Fibroblast of skin of abdomen (primary cell): ENCODE data around the gene STK39.
"Not testable (repeated sequence)": the region's sequence is repeated elsewhere in the genome, so short reads cannot be mapped to it uniquely, and the experiment has no call there.

Experiments
- DNase-seq: peaks from one replicate; pipeline ENCODE4 v3.0.0-alpha.2; 2013

STK39 gene

DNA sequence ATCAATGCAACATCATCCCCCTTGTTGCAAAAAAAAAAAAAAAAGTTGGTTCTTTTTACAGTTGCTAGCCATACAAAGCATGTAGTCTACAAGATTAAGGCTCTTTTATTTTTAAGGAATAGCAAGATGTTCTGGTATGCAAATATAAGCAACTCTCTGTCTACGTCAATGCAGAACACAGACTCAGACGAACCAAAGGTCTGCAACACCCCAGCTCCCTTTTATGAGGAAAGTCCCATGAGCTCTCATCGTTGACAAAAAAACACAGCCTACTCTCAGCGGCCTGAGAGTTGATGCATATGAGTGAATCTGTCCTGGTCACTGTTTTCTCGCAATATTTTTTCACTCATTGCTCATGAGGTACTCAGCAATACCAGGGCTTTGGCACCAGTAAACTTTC is 112.9 kb downstream of the STK39 start:
- DNase-seq = no peak

- DNase-seq = no peak
Measured at GRCh38 chr2:168132389-168132788, 115.0 kb downstream of the STK39 start.

DNA sequence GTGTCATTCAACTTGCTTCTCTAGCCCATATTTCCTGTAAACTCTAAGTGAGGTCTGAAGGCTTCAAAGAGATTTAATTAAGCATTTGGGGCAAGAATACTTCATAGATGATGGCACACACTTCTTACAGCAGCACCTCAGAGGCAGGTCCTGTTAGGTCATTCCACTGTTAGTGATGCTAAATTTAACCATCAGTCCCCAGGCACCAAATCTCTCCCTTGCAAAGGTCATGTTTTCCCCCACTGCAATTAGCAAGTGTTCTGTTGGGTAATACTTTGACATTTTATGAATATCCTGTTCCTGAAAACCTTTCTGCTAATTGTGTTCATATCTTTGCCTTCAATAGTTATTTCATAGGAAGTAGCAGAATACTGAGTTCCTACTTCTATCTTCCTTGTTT is 117.0 kb downstream of the STK39 start:
- no peak for DNase-seq

GRCh38 chr2:168127371-168127770 is 120.0 kb downstream of the STK39 start:
- DNase-seq = no peak

DNA sequence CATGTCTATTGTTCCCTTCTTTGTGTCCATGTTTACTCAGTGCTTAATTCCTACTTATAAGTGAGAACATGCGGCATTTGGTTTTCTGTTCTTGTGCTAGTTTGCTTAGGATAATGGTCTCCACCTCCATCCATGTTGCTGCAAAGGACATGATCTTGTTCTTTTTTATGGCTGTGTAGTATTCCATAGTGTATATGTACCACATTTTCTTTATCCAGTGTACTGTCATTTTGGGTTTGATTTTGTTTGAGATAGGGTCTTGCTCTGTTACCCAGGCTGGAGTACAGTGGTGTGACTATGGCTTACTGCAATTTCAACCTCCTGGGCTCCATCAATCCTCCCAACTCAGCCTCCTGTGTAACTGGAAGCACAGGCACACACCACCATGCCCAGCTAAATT is 125.2 kb downstream of the STK39 start:
- DNase-seq = not testable (repeated sequence)

DNA sequence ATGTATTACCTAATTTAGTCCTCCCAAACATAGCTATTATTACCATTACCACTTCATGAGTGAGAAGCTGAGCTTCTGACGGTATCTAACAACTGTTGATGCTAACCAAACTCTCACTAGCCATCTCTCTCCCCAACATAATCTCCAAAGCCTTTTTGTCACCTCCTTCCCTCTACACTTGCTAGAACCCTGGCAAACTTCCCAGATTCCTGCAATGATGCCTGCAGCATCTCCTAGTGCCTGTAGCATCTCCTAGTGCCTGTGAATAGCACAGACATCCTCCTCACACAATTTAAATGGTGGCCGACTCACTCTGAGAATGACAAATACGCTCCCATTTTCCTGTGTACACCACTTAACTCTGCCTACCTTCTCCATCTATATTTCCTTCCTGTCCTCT is 126.7 kb downstream of the STK39 start:
- peak; percentile 13 for DNase-seq

DNA sequence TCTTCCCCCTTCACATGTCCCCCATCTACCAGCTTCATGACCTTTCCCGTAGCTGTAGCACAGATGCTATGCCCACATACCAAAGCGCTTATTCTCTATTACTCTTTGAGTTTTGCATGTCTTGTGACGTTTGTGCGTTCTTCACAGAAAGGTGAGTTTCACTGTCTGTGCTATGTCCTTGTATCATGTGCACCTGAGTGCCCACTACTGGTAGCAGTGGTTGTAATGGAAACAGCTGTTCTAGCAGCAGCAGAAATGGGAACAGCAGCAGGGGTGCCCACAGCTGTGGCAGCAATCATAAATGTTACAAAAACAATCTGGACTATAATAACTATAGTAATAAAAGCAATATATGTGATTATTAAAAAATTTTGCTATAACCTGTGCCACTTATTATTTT is 127.1 kb downstream of the STK39 start:
- DNase-seq = no peak

DNA sequence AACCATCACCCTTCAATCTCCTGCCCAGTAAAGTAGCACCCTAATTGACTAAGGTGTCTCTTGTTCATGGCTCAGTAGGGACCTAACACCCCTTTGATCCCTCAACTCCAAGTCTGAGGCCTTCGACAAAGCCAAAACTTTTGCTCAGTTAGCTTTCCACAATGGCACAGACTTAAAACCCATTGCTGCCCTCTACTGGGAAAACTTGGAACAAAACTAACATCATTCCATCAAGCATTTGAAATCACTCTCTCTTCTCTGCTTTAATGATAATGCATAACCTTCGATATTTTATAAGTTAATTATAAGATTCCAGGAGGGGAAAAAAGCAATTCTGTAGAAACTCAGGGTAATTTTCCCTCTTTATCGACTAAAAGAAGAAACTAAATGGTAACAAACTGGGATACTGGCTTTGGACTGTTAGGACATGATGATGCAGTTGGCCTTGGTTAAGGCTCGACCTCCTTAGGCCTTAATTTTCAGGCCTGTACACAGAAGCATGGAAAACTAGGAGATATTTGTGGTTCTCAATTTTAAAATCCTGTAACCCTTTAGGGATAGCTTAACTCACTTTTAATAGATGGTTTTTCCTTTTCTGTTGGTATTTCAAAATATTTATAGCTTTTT is 127.8 kb downstream of the STK39 start:
- DNase-seq = peak; percentile 52

- peak; percentile 66 for DNase-seq
Measured at GRCh38 chr2:168118733-168119514, 128.5 kb downstream of the STK39 start.

DNA sequence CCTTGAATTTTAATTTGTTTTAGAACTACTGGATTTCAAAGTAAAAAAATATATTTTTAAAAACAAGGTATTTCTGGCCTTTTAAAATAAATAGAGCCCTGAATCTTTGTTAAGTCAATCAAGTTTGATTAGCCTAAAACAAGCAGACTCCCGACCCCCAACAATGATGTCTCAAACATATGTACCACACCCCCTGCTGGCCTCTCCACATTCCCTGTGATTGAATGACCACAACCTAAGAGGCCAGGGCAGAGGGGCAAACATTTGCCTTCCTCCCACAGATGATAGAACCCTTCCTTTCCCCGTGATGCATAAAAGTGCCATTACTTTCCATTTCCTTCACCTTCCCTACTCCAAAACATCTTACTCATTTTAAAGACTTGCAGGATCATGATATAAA is 130.9 kb downstream of the STK39 start:
- DNase-seq = no peak

DNA sequence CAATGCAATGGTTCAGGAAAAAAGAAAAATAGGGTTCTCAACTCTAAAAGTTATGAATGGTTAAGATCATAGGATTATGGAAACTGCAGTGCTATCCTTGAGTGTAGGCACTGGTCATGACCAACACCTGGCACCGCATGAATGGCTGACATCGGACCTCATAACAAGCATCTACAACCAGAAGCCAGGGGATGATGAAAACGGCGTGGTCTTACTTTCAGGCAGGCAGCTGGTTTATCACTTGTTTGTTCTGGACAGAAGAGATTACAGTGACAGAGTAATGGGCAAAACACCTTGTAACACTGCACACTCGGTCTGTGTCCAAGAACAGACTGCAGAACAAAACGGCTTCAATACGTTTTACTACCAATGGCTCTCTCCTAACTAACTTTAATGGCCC is 132.8 kb downstream of the STK39 start:
- no peak for DNase-seq

DNA sequence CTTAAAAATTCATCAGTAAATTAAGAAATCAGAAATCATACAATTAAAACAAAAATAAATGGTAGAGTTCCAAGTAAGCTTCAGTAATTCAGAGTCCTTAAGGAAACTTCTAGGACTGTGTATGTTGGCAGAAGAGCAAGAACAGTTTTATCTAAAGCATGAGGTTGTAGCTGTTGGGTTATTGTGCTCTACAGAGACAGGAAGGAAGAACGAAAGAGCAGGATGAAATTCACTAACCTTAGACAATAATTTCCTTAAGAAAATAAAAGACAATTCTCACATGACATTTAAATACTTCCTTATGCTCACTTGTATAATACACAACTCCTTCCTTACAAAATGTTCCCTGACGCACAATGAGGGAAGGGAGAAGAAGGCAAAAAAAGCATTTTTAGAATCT is 133.4 kb downstream of the STK39 start:
- DNase-seq = no peak

GRCh38 chr2:168107322-168107721 is 140.1 kb downstream of the STK39 start:
- no peak for DNase-seq

DNA sequence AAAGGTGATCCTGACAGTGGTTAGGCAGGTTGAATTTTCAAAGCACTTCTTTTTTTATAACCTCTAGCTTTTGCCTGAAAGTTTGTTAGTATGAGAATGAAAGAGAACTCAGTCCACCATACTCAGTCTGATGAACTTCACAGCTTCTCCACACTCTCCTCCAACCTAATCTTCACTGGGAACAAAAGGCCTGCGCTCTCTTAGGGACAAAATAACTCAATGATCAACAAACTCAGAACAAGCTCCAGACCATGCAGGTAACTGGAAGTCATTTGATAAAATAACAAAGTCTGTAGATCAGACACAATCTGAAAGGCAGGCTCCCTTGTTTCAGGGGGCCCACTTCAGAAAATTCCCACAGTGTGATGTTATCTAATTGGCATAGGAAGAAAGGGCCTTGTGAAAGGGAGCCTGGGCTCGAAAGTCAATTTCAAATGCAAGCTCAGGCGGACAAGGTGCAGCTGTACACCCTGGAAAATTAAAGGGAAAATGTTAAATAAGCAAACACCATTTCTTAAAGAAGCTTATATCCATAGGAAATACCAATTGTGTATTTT is 142.2 kb downstream of the STK39 start:
- DNase-seq = no peak

- DNase-seq = no peak
Measured at GRCh38 chr2:168097431-168097830, 150.0 kb downstream of the STK39 start.

DNA sequence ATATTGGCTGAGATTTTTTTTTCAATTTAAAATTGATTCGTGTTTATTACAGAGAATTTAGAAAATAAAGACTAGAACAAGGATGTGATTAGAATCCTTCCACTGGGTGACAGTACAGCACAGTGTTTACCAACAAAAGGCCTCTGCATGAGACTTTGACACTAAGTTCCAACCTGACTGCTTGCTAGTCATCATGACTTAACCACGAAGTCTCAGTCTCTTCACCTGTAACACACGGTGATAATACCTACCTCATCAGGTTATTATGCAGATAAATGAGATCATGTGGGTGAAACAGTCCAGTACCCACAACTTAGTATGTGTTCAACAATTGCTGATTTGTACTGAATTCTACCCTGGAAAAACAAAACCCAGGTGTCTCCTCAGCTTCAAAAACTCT is 151.2 kb downstream of the STK39 start:
- no peak for DNase-seq

DNA sequence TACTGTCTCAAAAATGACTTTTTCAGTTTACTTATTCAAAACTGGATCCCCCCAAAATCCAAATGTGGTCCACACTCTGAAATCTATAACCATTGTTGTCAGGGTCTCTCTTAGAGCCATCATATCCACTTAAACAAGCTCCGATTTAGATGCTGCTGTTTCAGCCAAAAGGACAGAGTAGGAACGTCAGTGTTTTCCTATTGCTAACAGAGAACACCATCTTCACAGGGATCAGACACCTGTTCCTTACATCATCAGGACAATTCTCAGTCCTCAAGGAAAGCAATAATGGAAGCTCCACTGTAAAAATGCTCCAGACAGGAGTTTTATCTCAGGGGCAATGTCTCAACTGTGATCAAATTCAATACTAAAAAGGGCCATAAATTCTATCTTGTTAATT is 155.4 kb downstream of the STK39 start:
- DNase-seq = no peak

- no peak for DNase-seq
Measured at GRCh38 chr2:168090366-168091135, 156.8 kb downstream of the STK39 start.

DNA sequence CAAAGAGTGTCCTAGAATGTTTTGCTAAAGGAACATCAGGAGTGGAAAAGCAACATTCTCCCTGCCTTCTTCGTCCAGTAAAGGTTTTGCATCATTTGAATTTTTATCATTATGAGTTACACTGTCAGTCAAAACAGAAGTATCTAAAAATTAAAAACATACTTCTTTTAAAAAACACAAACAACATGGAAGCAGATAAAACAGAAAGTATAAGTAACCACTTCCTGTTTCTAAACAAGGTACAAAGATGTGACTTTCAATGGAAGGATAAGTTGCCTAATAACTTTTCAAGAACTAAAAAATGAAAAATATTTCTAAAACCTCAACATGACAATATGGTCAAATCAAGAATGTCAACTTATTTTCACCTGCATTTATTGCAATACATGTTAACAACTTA is 158.2 kb downstream of the STK39 start:
- no peak for DNase-seq

- no peak for DNase-seq
Measured at GRCh38 chr2:168087401-168087800, 160.0 kb downstream of the STK39 start.

DNA sequence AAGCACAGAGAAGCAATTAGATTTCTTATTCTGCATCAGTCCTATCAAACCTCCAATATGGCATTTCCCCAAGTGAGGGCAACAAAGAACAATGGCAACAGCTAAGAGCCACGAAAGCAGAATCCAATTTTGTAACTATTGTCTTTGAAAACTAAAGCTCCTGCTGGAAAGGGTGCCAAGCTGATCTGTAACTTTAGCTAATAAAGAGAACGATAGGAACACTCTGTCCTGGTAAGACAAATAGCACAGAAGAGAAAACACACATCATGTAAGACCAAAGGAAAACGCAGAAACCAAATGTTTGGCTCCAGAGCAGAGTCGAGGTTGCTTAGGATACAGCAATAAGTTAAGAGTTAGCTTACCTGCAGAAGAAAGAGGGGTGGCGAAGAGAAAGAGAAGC is 160.5 kb downstream of the STK39 start:
- no peak for DNase-seq

GRCh38 chr2:168085801-168086361 is 161.5 kb downstream of the STK39 start:
- no peak for DNase-seq

GRCh38 chr2:168084288-168084687 is 163.1 kb downstream of the STK39 start:
- no peak for DNase-seq
